Sigmoid colon (tissue), 7 donors: ENCODE results near the gene COL23A1. TPM values are rescaled to one million over a fixed set of nuclear protein-coding genes. Genes with fewer than 3 reads are reported as not detected.

ENCODE experiments used
- DNase-seq: peaks from one replicate; pipeline ENCODE4 v3.0.0-alpha.2; 2019
- H3K27ac ChIP-seq, 4 donors: fragments of 200-600 bp; sonication (generic); one replicate each; pipeline ENCODE4 v1.5.1; 2016 to 2019; ENCODE audit warnings: mild to moderate bottlenecking in 1 of 4
- H3K27me3 ChIP-seq, 3 donors: fragments of 200-600 bp; sonication (generic); one replicate each; pipeline ENCODE4 v1.5.1; 2019; ENCODE audit warnings: mild to moderate bottlenecking in 1 of 3
- H3K36me3 ChIP-seq, 4 donors: fragments of 200-600 bp; sonication (generic); one replicate each; pipeline ENCODE4 v1.5.1; 2016 to 2019
- H3K4me1 ChIP-seq, 4 donors: fragments of 200-600 bp; sonication (generic); one replicate each; pipeline ENCODE4 v1.5.1; 2017 to 2019
- H3K4me3 ChIP-seq, 4 donors: fragments of 200-600 bp; sonication (generic); one replicate each; pipeline ENCODE4 v1.5.1; 2017 to 2019; ENCODE audit warnings: mild to moderate bottlenecking in 2 of 4, moderate library complexity in 1 of 4
- H3K9me3 ChIP-seq, 4 donors: fragments of 200-600 bp in 3 of 4; sonication (generic) in 3 of 4; one replicate each; pipeline versions ENCODE4 v1.5.1 to v1.6.1; 2013 to 2019
- EP300 ChIP-seq, 4 donors: sonication (generic); formaldehyde crosslinking; IDR thresholded peaks; one replicate each; pipeline ENCODE4 v1.6.1; 2017; ENCODE audit warnings: antibody characterized with exemption in 4 of 4
- POLR2A ChIP-seq, 2 donors: fragments of 450-650 bp; IDR thresholded peaks; one replicate each; pipeline ENCODE4 v1.6.1; 2016; ENCODE audit warnings: antibody characterized with exemption in 2 of 2, mild to moderate bottlenecking in 2 of 2, moderate library complexity in 2 of 2
- POLR2AphosphoS5 ChIP-seq, 4 donors: sonication (generic); formaldehyde crosslinking; IDR thresholded peaks; one replicate each; pipeline ENCODE4 v1.6.1; 2017; ENCODE audit warnings: antibody characterized with exemption in 4 of 4
- WGBS, 2 donors: extraction: QIAGEN DNeasy Blood & Tissue Kit; methylation state at CpG; one replicate each; pipeline ENCODE4 v1.1.7; 2013; 5-methylcytosine and 5-hydroxymethylcytosine counted together
- intact Hi-C: fragments of 100-400 bp; cut with DNase I; formaldehyde crosslinking; loops from one replicate; pipeline ENCODE4 v1.15.1; 2023
- polyA plus RNA-seq, 3 donors: library from polyadenylated mRNA; stranded (reverse); fragments of 200-250 nt; gene quantifications; one replicate each; pipeline ENCODE4 v1.2.3, GENCODE V29; 2013
- total RNA-seq, 4 donors: library from RNA; depleted of rRNA; stranded (reverse); fragments of >200 nt; gene quantifications; one replicate each; pipeline ENCODE4 v1.1.0, GENCODE V29; 2016
- TF ChIP-seq, protein P1 (sequence below), 4 experiments: fragments of 450-650 bp in 3 of 4; fragments of 200-600 bp in 1 of 4; IDR thresholded peaks; one replicate each; pipeline ENCODE4 v1.5.1; 2016 to 2019; ENCODE audit warnings: antibody characterized with exemption in 4 of 4, mild to moderate bottlenecking in 3 of 4, moderate library complexity in 2 of 4
- donor health status: healthy with polysubstance abuse.
- donor health status: Bipolar disorder and iron deficiency.
- donor health status: healthy.

The COL23A1 gene
- total and polyA plus RNA-seq, 7 donors, result 0.28 to 1.2 (median 0.57) TPM; not detected in 1

GRCh38 chr5:178403956-178404600, 186.1 kb downstream of the COL23A1 start:
- intact Hi-C loops, result no loop called here
- Histone ChIP-seq H3K27me3 (no peaks in the 10 kb centered on the region), H3K36me3 (no peaks in the 10 kb centered on the region), H3K4me1 (no peaks in the 10 kb centered on the region), H3K4me3 (no peak overlapping the region), H3K27ac (no peak overlapping the region), H3K9me3 (peaks cover 0 to 2% (median 0%) of the 10 kb centered on the region in 4 donors)
- WGBS, 2 donors, result 94 to 96% methylated on average over 10 of the region's 10 CpGs
- DNase-seq, result peak; percentile 26
- TF ChIP-seq EP300 (IDR thresholded peaks at IDR 0.05) (no peak), POLR2AphosphoS5 (IDR thresholded peaks at IDR 0.05) (no peak), POLR2A (IDR thresholded peaks at IDR 0.05) (no peak)
- TF ChIP-seq, protein P1, sequence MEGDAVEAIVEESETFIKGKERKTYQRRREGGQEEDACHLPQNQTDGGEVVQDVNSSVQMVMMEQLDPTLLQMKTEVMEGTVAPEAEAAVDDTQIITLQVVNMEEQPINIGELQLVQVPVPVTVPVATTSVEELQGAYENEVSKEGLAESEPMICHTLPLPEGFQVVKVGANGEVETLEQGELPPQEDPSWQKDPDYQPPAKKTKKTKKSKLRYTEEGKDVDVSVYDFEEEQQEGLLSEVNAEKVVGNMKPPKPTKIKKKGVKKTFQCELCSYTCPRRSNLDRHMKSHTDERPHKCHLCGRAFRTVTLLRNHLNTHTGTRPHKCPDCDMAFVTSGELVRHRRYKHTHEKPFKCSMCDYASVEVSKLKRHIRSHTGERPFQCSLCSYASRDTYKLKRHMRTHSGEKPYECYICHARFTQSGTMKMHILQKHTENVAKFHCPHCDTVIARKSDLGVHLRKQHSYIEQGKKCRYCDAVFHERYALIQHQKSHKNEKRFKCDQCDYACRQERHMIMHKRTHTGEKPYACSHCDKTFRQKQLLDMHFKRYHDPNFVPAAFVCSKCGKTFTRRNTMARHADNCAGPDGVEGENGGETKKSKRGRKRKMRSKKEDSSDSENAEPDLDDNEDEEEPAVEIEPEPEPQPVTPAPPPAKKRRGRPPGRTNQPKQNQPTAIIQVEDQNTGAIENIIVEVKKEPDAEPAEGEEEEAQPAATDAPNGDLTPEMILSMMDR (IDR thresholded peaks at IDR 0.05), result no peak

DNA sequence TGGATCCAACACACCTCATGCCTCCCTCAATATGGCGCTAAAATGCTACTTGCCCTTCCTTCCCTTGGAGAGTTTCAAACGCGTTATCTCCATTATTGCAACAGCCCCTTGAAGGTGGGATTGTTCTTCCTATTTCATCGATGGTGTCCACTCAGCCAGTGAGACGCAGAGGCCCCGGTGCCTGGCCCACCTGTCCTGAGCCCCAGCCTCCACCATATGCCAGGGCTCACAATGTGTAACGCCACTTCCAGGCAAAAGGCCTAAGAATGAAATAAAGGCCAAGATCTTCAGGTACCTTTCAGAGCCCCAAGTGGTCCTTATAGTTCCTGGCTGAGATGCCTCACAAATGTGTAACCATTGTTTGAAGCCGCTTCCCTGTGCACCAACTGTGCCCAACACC, 186.8 kb downstream of the COL23A1 start:
- Histone ChIP-seq H3K9me3 (peaks cover 0 to 2% (median 0%) of the 10 kb centered on the region in 4 donors), H3K4me1 (no peaks in the 10 kb centered on the region), H3K4me3 (no peak overlapping the region), H3K27ac (no peak overlapping the region), H3K27me3 (no peaks in the 10 kb centered on the region), H3K36me3 (no peaks in the 10 kb centered on the region)
- WGBS, 2 donors, result 96% methylated on average over 8 of the region's 8 CpGs
- TF ChIP-seq EP300 (IDR thresholded peaks at IDR 0.05) (no peak), POLR2A (IDR thresholded peaks at IDR 0.05) (no peak), POLR2AphosphoS5 (IDR thresholded peaks at IDR 0.05) (no peak)
- TF ChIP-seq, protein P1 (IDR thresholded peaks at IDR 0.05), result no peak
- intact Hi-C loops, result no loop called here
- DNase-seq, result peak; percentile 20

GRCh38 chr5:178399701-178400095, 190.5 kb downstream of the COL23A1 start:
- DNase-seq, result peak; percentile 27
- Histone ChIP-seq H3K4me3 (no peak overlapping the region), H3K36me3 (no peaks in the 10 kb centered on the region), H3K27me3 (peaks cover 0 to 13% (median 0%) of the 10 kb centered on the region in 3 donors), H3K9me3 (no peaks in the 10 kb centered on the region), H3K4me1 (peaks cover 0 to 6% (median 0%) of the 10 kb centered on the region in 4 donors), H3K27ac (no peak overlapping the region)
- 63 to 74% methylated on average over 12 of the region's 12 CpGs for WGBS, 2 donors
- intact Hi-C loops, result no loop called here
- TF ChIP-seq, protein P1 (IDR thresholded peaks at IDR 0.05), result no peak
- TF ChIP-seq EP300 (IDR thresholded peaks at IDR 0.05) (no peak), POLR2A (IDR thresholded peaks at IDR 0.05) (no peak), POLR2AphosphoS5 (IDR thresholded peaks at IDR 0.05) (no peak)

- peak; percentile 58 for DNase-seq
- 32 to 60% methylated on average over 15 of the region's 15 CpGs for WGBS, 2 donors
- H3K9me3 ChIP-seq, result no peaks in the 10 kb centered on the region
- no peak overlapping the region for H3K27ac ChIP-seq
- intact Hi-C loops, result no loop called here
- H3K27me3 ChIP-seq, result peaks cover 0 to 15% (median 0%) of the 10 kb centered on the region in 3 donors
- TF ChIP-seq, protein P1 (IDR thresholded peaks at IDR 0.05), result no peak
- TF ChIP-seq EP300 (IDR thresholded peaks at IDR 0.05) (no peak), POLR2AphosphoS5 (IDR thresholded peaks at IDR 0.05) (no peak), POLR2A (IDR thresholded peaks at IDR 0.05) (no peak)
- H3K4me1 ChIP-seq, result peaks cover 0 to 6% (median 0%) of the 10 kb centered on the region in 4 donors
- H3K36me3 ChIP-seq, result no peaks in the 10 kb centered on the region
- no peak overlapping the region for H3K4me3 ChIP-seq
These were observed 191.1 kb downstream of the COL23A1 start for GRCh38 chr5:178398901-178399700.
